GM23248 (cell line): Measurements from ENCODE around the gene RAMACL. TPM values are rescaled to one million over a fixed set of nuclear protein-coding genes. Genes with fewer than 3 reads are reported as not detected.
A peak's percentile ranks its signal among the peaks of the same experiment; 100 is the strongest.

Experiments used
- DNase-seq: peaks from one replicate; pipeline ENCODE4 v3.0.0-alpha.2; 2015
- H2AFZ ChIP-seq: fragments of 200-600 bp; sonication (generic); 2 replicates; pipeline ENCODE4 v1.6.1; 2016; ENCODE audit warnings: antibody characterized with exemption
- H3F3A ChIP-seq: fragments of 200-600 bp; sonication (generic); 2 replicates; pipeline ENCODE4 v1.6.1; 2016; ENCODE audit warnings: mild to moderate bottlenecking, antibody characterized with exemption, mixed run types; ENCODE audit not compliant: insufficient read depth
- H3K27ac ChIP-seq: fragments of 200-600 bp; sonication (generic); 2 replicates; pipeline ENCODE4 v1.5.1; 2016; ENCODE audit warnings: mild to moderate bottlenecking
- H3K27me3 ChIP-seq: fragments of 200-600 bp; sonication (generic); replicated peaks from 2 replicates; pipeline ENCODE4 v1.6.1; 2016; ENCODE audit warnings: mild to moderate bottlenecking; ENCODE audit not compliant: insufficient read depth
- H3K36me3 ChIP-seq: fragments of 200-600 bp; sonication (generic); 2 replicates; pipeline ENCODE4 v1.6.1; 2016; ENCODE audit warnings: low read depth, mild to moderate bottlenecking
- H3K4me1 ChIP-seq: fragments of 200-600 bp; sonication (generic); 2 replicates; pipeline ENCODE4 v1.6.1; 2016; ENCODE audit warnings: mild to moderate bottlenecking; ENCODE audit not compliant: insufficient read depth
- H3K4me2 ChIP-seq: fragments of 200-600 bp; sonication (generic); one replicate; pipeline ENCODE4 v1.6.1; 2016; ENCODE audit warnings: mild to moderate bottlenecking; ENCODE audit not compliant: unreplicated experiment
- H3K4me3 ChIP-seq: fragments of 200-600 bp; sonication (generic); 2 replicates; pipeline ENCODE4 v1.5.1; 2016; ENCODE audit warnings: mild to moderate bottlenecking
- H3K79me2 ChIP-seq: fragments of 200-600 bp; sonication (generic); 2 replicates; pipeline ENCODE4 v1.6.1; 2016; ENCODE audit warnings: mild to moderate bottlenecking; ENCODE audit not compliant: insufficient read depth
- H3K9ac ChIP-seq: fragments of 200-600 bp; sonication (generic); 2 replicates; pipeline ENCODE4 v1.6.1; 2016; ENCODE audit warnings: mild to moderate bottlenecking
- H3K9me2 ChIP-seq: fragments of 200-600 bp; sonication (generic); 2 replicates; pipeline ENCODE4 v1.6.1; 2016; ENCODE audit warnings: mixed run types, mild to moderate bottlenecking, moderate library complexity; ENCODE audit not compliant: insufficient read depth
- H3K9me3 ChIP-seq: fragments of 200-600 bp; sonication (generic); one replicate; pipeline ENCODE4 v1.6.1; 2017; ENCODE audit warnings: low read depth
- H4K20me1 ChIP-seq: fragments of 200-600 bp; sonication (generic); 2 replicates; pipeline ENCODE4 v1.6.0; 2016; ENCODE audit not compliant: insufficient read depth
- EZH2 ChIP-seq: fragments of 200-600 bp; sonication (generic); IDR thresholded peaks from 2 replicates; pipeline ENCODE4 v1.6.1; 2018; ENCODE audit warnings: antibody characterized with exemption, mild to moderate bottlenecking; ENCODE audit not compliant: insufficient read depth, poor library complexity, severe bottlenecking
- EZH2phosphoT487 ChIP-seq: fragments of 200-600 bp; sonication (generic); IDR thresholded peaks from 2 replicates; pipeline ENCODE4 v1.6.1; 2018; ENCODE audit warnings: antibody characterized with exemption, moderate library complexity, mild to moderate bottlenecking, low read depth; ENCODE audit not compliant: insufficient read depth
- WGBS, 2 experiments: methylation state at CpG; one replicate each; pipeline ENCODE4 v1.1.6; 2015 to 2017; ENCODE audit warnings: low lambda C conversion rate in 2 of 2, low coverage in 1 of 2; ENCODE audit errors: missing lambda C conversion rate in 2 of 2; 5-methylcytosine and 5-hydroxymethylcytosine counted together
- in situ Hi-C: fragments of 300-500 bp; cut with MboI; formaldehyde crosslinking; loops from 2 replicates; pipeline ENCODE4 v1.15.0; 2020
- polyA plus RNA-seq: library from polyadenylated mRNA; unstranded; fragments of >200 nt; fragmentation: Nextera tagmentation; extraction: Ambion mirVana; gene quantifications from 2 replicates; pipeline ENCODE4 v1.2.1, GENCODE V29; 2016
- total RNA-seq: library from RNA; depleted of rRNA; stranded (reverse); fragments of >200 nt; shearing (Covaris generic); gene quantifications from 2 replicates; pipeline ENCODE4 v1.2.3, GENCODE V29; 2014

Gene RAMACL
- total and polyA plus RNA-seq, 2 experiments from 2014 or later = 0.31 to 2.1 TPM

DNA sequence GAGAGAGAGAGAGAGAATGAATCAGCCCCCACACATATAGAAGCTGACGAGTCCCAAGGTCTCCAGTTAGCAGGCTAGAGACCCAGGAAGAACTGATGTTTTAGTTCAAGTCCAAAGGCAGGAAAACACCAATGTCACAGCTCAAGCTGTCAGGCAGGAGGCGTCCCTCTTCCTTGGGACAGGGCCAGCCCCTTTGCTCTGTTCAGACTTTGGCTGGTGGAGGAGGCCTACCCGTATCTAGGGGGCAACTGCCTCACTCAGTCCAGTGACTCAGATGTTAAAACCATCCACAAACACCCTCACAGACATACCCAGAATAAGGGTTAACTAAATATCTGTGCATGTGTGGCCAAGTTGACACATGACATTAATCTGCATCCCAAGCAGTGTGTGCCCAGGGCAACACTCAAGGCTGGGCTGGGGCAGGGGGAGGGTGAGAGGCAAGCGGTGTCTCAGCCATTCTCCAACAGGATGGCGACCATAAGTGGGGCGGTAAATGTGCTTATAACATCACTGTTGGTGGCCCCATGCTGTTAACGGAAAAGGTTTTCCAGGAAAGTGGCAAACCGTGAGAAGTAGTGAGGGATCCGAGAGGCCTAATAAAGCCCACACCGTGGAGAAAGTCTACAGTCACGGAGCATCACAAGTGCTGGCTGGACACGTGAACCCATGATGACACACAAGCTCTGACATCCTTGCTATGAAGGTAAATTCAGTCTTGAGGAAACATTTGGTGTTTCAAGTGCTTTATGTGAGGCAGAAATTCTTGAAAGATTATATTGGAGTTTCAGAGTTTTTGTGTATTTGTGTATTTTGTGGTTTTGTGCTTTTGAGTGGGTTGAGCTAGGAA, 28.1 kb downstream of the RAMACL start:
- Histone ChIP-seq H2AFZ (no peak overlapping the region), H3K27ac (peak overlapping the region; percentile 31), H3K9me2 (no peaks in the 10 kb centered on the region), H3K9me3 (no peaks in the 10 kb centered on the region), H3K79me2 (peaks cover 38% of the 10 kb centered on the region), H3K9ac (no peak overlapping the region), H4K20me1 (no peaks in the 10 kb centered on the region), H3K4me2 (no peak overlapping the region), H3K4me1 (peaks cover 48% of the 10 kb centered on the region), H3K36me3 (no peaks in the 10 kb centered on the region), H3F3A (peaks cover 57% of the 10 kb centered on the region), H3K27me3 (no peaks in the 10 kb centered on the region), H3K4me3 (no peak overlapping the region)
- DNase-seq = no peak
- in situ Hi-C loops = no loop called here
- TF ChIP-seq EZH2phosphoT487 (no peak), EZH2 (no peak)
- WGBS, 2 experiments = 92 to 94% methylated on average over 12 of the region's 12 CpGs

DNA sequence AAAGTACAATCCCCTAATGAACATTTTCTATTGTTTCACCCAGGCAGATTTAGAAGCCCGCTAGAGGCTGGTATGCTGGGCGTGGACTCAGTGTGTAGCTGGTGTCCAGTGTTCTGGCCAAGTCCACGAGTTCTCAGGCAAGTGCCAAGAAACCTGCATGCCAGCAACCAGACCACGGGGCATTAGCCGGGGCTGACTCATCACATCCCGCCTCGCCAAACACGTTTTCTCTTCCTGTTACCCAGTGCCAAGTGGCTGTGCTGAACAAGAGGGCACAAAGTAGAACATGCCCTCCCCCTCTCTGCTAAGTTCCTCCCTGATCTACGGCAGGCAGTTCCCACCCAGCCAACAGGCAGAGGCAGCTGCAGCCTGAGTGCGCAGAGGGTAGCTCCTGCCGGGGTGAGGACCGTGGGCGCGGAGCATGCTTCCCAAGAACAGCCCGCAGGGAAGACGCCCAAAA, 29.6 kb downstream of the RAMACL start:
- Histone ChIP-seq H3K9me2 (no peaks in the 10 kb centered on the region), H3K36me3 (no peaks in the 10 kb centered on the region), H3K27ac (peak overlapping the region; percentile 89), H3K9me3 (no peaks in the 10 kb centered on the region), H2AFZ (no peak overlapping the region), H3K4me2 (peak overlapping the region; percentile 46), H4K20me1 (no peaks in the 10 kb centered on the region), H3K4me3 (peak overlapping the region; percentile 27), H3K9ac (peak overlapping the region; percentile 77), H3F3A (peaks cover 69% of the 10 kb centered on the region), H3K79me2 (peaks cover 45% of the 10 kb centered on the region), H3K4me1 (peaks cover 49% of the 10 kb centered on the region), H3K27me3 (no peaks in the 10 kb centered on the region)
- 28 to 42% methylated on average over 16 of the region's 16 CpGs for WGBS, 2 experiments
- DNase-seq = peak; percentile 97
- TF ChIP-seq EZH2phosphoT487 (no peak), EZH2 (no peak)
- in situ Hi-C loops = no loop called here

DNA sequence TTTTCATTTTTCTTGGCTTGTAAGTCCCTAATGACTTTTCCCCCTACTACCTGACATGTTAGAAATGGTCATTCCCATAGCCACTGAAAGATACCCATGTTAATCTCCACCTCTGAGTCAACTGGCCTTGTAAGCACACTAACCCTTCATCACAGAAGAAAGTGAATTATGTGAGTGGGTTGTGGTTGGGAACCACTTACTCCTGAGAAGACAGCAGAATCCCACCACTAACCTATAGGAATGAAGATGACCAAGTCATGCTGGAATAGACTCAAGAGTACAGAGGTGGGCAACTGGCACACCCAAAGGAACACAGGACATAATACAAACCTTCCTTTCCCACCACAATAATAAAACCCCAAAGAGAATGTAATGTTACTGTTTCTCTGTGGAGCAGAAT, 30.1 kb downstream of the RAMACL start:
- H3K36me3 ChIP-seq = no peaks in the 10 kb centered on the region
- H3K9me3 ChIP-seq = no peaks in the 10 kb centered on the region
- H3K79me2 ChIP-seq = peaks cover 50% of the 10 kb centered on the region
- H4K20me1 ChIP-seq = no peaks in the 10 kb centered on the region
- H3K4me1 ChIP-seq = peaks cover 46% of the 10 kb centered on the region
- H3K9ac ChIP-seq = peak overlapping the region; percentile 77
- TF ChIP-seq EZH2phosphoT487 = no peak
- no peak for TF ChIP-seq EZH2
- H3K27ac ChIP-seq = peak overlapping the region; percentile 89
- DNase-seq = peak; percentile 60
- no peaks in the 10 kb centered on the region for H3K27me3 ChIP-seq
- H3K9me2 ChIP-seq = no peaks in the 10 kb centered on the region
- H3F3A ChIP-seq = peaks cover 65% of the 10 kb centered on the region
- H2AFZ ChIP-seq = no peak overlapping the region
- in situ Hi-C loops = no loop called here
- H3K4me2 ChIP-seq = peak overlapping the region; percentile 46
- H3K4me3 ChIP-seq = 0 out of 2 replicates have a peak overlapping the region, but pooled peaks have one; percentile 24

DNA sequence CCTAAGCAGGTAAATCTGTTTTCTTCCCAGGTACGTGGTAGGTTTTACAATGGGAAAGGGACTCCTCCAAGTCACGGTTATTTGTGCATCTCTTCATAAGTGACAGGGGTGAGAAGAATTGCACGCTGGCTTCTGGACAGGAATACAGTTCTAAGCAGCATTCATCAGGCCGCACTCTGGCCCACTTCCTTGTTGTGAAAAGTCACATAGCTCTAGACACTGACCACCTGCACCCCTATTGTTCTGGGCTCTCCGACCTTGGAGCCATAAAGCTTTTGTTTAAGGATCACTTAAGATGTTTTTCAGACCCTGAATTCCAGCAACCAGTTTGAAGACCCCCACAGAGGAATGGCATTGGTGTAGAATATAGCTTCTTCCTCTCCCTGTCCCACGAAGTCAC, 31.4 kb downstream of the RAMACL start:
- Histone ChIP-seq H3K9me2 (no peaks in the 10 kb centered on the region), H3K9me3 (no peaks in the 10 kb centered on the region), H3K27ac (no peak overlapping the region), H3K4me1 (peaks cover 42% of the 10 kb centered on the region), H3K9ac (no peak overlapping the region), H3K36me3 (peaks cover under 1% of the 10 kb centered on the region; the same call in 1 of the 2 replicates), H3K4me3 (no peak overlapping the region), H3K27me3 (no peaks in the 10 kb centered on the region), H3K4me2 (no peak overlapping the region), H3K79me2 (peaks cover 51% of the 10 kb centered on the region), H4K20me1 (no peaks in the 10 kb centered on the region), H2AFZ (no peak overlapping the region), H3F3A (peaks cover 62% of the 10 kb centered on the region)
- DNase-seq = no peak
- WGBS, 2 experiments = 94% methylated on average over 6 of the region's 6 CpGs
- TF ChIP-seq EZH2phosphoT487 (no peak), EZH2 (no peak)
- in situ Hi-C loops = no loop called here
